HepG2 (cell line): ENCODE data around the gene TP53I3. TPM values are rescaled to one million over a fixed set of nuclear protein-coding genes. Genes with fewer than 3 reads are reported as not detected.

ENCODE experiments used
- GABPA ChIP-seq, 2 experiments: IDR thresholded peaks; 2 replicates each; pipeline ENCODE4 v1.6.1; 2011 to 2016; ENCODE audit warnings: low read depth in 2 of 2, low read length in 1 of 2, missing biosample characterization in 1 of 2, missing genetic modification characterization in 1 of 2
- HNF4A ChIP-seq: sonication (generic); formaldehyde crosslinking; IDR thresholded peaks from 2 replicates; pipeline ENCODE4 v1.4.0; 2020; ENCODE audit warnings: missing genetic modification reagents
- MIER3 ChIP-seq: IDR thresholded peaks from 2 replicates; pipeline ENCODE4 v1.6.1; 2016; ENCODE audit warnings: missing compliant biosample characterization, borderline replicate concordance
- MYC ChIP-seq: sonication (generic); formaldehyde crosslinking; IDR thresholded peaks from 2 replicates; pipeline ENCODE4 v1.9.0; 2021; ENCODE audit warnings: missing genetic modification reagents, borderline replicate concordance
- SPEN ChIP-seq: sonication (generic); formaldehyde crosslinking; IDR thresholded peaks from 2 replicates; pipeline ENCODE4 v1.5.1; 2020; ENCODE audit warnings: low read depth, mild to moderate bottlenecking, missing genetic modification reagents
- TGIF2 ChIP-seq: IDR thresholded peaks from 2 replicates; pipeline ENCODE4 v1.6.1; 2016; ENCODE audit warnings: control low read depth, missing compliant biosample characterization
- ZBTB42 ChIP-seq: sonication (generic); formaldehyde crosslinking; IDR thresholded peaks from 2 replicates; pipeline ENCODE4 v1.5.0; 2020; ENCODE audit warnings: mild to moderate bottlenecking, missing genetic modification reagents
- ZFP36L1 ChIP-seq: sonication (generic); formaldehyde crosslinking; IDR thresholded peaks from 2 replicates; pipeline ENCODE4 v1.8.0; 2022; ENCODE audit warnings: mild to moderate bottlenecking, missing genetic modification reagents, moderate library complexity
- ZNF333 ChIP-seq: sonication (generic); formaldehyde crosslinking; IDR thresholded peaks from 2 replicates; pipeline ENCODE4 v1.4.0; 2020; ENCODE audit warnings: mild to moderate bottlenecking, missing genetic modification reagents, borderline replicate concordance
- ZNF382 ChIP-seq: sonication (generic); formaldehyde crosslinking; IDR thresholded peaks from 2 replicates; pipeline ENCODE4 v1.5.0; 2020; ENCODE audit warnings: missing genetic modification reagents, mild to moderate bottlenecking, borderline replicate concordance
- polyA plus RNA-seq, 8 experiments: library from polyadenylated mRNA; depleted of rRNA in 3 of 8; stranded (reverse) in 7 of 8; unstranded in 1 of 8; fragments of >200 nt; fragmentation: Illumina TruSeq in 4 of 8; extraction: Trizol in 4 of 8; gene quantifications; 2 replicates each; pipeline versions ENCODE4 v1.2.1 to v1.2.3, GENCODE V29; 2011 to 2016; ENCODE audit warnings: low read depth in 4 of 8, missing spikeins in 1 of 8, mixed read lengths in 1 of 8; ENCODE audit not compliant: insufficient read depth in 1 of 8
- total RNA-seq, 5 experiments: library from RNA; depleted of rRNA; stranded (reverse); fragments of >200 nt; fragmentation: Illumina TruSeq; extraction: Trizol; gene quantifications; 2 replicates each; pipeline ENCODE4 v1.2.3, GENCODE V29; 2016; ENCODE audit warnings: low read depth in 1 of 5
- TF ChIP-seq, protein P1 (sequence below): sonication (generic); formaldehyde crosslinking; conservative IDR thresholded peaks from 2 replicates; pipeline ENCODE4 v1.4.0; 2020; ENCODE audit warnings: mild to moderate bottlenecking, missing genetic modification reagents, moderate library complexity
- TF ChIP-seq, protein P2 (sequence below): IDR thresholded peaks from 2 replicates; pipeline ENCODE4 v1.6.1; 2018; ENCODE audit warnings: missing genetic modification reagents, mild to moderate bottlenecking, missing compliant biosample characterization
- TF ChIP-seq, protein P3 (sequence below): sonication (generic); formaldehyde crosslinking; IDR thresholded peaks from 2 replicates; pipeline ENCODE4 v1.4.0; 2020; ENCODE audit warnings: missing genetic modification reagents
- TF ChIP-seq, protein P4 (sequence below): sonication (generic); formaldehyde crosslinking; IDR thresholded peaks from 2 replicates; pipeline ENCODE4 v1.4.0; 2020; ENCODE audit warnings: missing genetic modification reagents, borderline replicate concordance
- TF ChIP-seq, protein P5 (sequence below): sonication (generic); formaldehyde crosslinking; IDR thresholded peaks from 2 replicates; pipeline ENCODE4 v1.4.0; 2020; ENCODE audit warnings: mild to moderate bottlenecking, missing genetic modification reagents

Gene TP53I3
- total and polyA plus RNA-seq, 2 of the 13 experiments (the other 11 are each of a cell fraction or from before 2014, with no cell fraction given) = 25.0 to 44.1 TPM

DNA sequence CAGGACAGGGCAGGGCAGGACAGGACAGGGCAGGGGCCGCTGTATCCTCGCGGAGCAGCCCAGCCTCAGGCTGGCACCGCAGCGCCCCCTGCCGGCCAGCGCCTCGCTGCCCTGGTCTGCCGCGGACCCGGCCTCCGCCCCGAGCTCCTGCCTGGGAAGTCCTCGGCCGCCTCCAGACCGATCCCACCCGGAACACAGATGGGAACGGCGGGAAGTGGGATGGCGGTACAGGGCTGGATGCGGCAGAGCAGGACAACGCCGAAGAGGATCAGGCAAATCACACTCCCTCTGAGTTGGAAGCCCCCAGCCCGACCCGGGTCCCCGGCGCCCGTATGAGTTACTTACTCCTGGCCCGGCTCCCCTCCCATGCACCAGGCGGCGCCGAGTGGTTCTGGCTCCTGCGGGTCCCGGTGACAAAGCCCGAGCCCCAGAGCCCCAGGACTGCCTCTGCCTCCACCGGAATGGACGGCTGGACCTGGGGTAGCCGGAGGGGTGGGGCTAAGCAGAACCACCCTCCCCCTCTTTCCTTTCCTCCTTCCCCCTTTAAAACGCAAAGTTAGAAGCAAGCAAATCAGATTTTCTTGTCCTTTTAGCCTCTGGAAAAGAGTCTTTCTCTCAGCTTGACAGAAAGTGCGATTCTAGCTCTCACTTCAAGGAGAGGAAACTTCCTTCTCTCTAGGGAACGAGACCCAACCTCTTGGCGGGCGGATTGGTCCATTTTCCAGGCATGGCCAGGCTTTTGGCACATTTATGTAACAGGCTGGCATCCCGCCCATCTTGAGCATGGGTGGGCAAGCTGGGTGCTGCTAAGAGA lies at the start of gene TP53I3 (continued):
- TF ChIP-seq GABPA (IDR thresholded peaks at IDR 0.05; ENCODE audit: low read depth, low read length) (no peak; the same call in 1 of the 2 replicates), GABPA (CRISPR knock-in tag; IDR thresholded peaks at IDR 0.05; ENCODE audit: low read depth) (no peak), ZBTB42 (peak; percentile 76; the same call in 1 of the 2 replicates), ZNF333 (CRISPR knock-in tag) (no peak), MIER3 (CRISPR knock-in tag) (peak; percentile 67; the same call in 1 of the 2 replicates), ZFP36L1 (peak; percentile 60; the same call in 1 of the 2 replicates), TGIF2 (CRISPR knock-in tag) (no peak), HNF4A (CRISPR knock-in tag) (no peak), MYC (CRISPR knock-in tag) (peak; percentile 85; the same call in 1 of the 2 replicates), SPEN (CRISPR knock-in tag) (peak; percentile 79), ZNF382 (CRISPR knock-in tag) (no peak)
- TF ChIP-seq, protein P1, sequence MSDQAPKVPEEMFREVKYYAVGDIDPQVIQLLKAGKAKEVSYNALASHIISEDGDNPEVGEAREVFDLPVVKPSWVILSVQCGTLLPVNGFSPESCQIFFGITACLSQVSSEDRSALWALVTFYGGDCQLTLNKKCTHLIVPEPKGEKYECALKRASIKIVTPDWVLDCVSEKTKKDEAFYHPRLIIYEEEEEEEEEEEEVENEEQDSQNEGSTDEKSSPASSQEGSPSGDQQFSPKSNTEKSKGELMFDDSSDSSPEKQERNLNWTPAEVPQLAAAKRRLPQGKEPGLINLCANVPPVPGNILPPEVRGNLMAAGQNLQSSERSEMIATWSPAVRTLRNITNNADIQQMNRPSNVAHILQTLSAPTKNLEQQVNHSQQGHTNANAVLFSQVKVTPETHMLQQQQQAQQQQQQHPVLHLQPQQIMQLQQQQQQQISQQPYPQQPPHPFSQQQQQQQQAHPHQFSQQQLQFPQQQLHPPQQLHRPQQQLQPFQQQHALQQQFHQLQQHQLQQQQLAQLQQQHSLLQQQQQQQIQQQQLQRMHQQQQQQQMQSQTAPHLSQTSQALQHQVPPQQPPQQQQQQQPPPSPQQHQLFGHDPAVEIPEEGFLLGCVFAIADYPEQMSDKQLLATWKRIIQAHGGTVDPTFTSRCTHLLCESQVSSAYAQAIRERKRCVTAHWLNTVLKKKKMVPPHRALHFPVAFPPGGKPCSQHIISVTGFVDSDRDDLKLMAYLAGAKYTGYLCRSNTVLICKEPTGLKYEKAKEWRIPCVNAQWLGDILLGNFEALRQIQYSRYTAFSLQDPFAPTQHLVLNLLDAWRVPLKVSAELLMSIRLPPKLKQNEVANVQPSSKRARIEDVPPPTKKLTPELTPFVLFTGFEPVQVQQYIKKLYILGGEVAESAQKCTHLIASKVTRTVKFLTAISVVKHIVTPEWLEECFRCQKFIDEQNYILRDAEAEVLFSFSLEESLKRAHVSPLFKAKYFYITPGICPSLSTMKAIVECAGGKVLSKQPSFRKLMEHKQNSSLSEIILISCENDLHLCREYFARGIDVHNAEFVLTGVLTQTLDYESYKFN (CRISPR knock-in tag) = peak; percentile 43; the same call in 1 of the 2 replicates
- TF ChIP-seq, protein P2, sequence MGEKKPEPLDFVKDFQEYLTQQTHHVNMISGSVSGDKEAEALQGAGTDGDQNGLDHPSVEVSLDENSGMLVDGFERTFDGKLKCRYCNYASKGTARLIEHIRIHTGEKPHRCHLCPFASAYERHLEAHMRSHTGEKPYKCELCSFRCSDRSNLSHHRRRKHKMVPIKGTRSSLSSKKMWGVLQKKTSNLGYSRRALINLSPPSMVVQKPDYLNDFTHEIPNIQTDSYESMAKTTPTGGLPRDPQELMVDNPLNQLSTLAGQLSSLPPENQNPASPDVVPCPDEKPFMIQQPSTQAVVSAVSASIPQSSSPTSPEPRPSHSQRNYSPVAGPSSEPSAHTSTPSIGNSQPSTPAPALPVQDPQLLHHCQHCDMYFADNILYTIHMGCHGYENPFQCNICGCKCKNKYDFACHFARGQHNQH (CRISPR knock-in tag) = peak; percentile 81
- TF ChIP-seq, protein P3, sequence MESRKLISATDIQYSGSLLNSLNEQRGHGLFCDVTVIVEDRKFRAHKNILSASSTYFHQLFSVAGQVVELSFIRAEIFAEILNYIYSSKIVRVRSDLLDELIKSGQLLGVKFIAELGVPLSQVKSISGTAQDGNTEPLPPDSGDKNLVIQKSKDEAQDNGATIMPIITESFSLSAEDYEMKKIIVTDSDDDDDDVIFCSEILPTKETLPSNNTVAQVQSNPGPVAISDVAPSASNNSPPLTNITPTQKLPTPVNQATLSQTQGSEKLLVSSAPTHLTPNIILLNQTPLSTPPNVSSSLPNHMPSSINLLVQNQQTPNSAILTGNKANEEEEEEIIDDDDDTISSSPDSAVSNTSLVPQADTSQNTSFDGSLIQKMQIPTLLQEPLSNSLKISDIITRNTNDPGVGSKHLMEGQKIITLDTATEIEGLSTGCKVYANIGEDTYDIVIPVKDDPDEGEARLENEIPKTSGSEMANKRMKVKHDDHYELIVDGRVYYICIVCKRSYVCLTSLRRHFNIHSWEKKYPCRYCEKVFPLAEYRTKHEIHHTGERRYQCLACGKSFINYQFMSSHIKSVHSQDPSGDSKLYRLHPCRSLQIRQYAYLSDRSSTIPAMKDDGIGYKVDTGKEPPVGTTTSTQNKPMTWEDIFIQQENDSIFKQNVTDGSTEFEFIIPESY (CRISPR knock-in tag) = peak; percentile 66; the same call in 1 of the 2 replicates
- TF ChIP-seq, protein P4, sequence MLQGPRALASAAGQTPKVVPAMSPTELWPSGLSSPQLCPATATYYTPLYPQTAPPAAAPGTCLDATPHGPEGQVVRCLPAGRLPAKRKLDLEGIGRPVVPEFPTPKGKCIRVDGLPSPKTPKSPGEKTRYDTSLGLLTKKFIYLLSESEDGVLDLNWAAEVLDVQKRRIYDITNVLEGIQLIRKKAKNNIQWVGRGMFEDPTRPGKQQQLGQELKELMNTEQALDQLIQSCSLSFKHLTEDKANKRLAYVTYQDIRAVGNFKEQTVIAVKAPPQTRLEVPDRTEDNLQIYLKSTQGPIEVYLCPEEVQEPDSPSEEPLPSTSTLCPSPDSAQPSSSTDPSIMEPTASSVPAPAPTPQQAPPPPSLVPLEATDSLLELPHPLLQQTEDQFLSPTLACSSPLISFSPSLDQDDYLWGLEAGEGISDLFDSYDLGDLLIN (CRISPR knock-in tag) = no peak
- TF ChIP-seq, protein P5, sequence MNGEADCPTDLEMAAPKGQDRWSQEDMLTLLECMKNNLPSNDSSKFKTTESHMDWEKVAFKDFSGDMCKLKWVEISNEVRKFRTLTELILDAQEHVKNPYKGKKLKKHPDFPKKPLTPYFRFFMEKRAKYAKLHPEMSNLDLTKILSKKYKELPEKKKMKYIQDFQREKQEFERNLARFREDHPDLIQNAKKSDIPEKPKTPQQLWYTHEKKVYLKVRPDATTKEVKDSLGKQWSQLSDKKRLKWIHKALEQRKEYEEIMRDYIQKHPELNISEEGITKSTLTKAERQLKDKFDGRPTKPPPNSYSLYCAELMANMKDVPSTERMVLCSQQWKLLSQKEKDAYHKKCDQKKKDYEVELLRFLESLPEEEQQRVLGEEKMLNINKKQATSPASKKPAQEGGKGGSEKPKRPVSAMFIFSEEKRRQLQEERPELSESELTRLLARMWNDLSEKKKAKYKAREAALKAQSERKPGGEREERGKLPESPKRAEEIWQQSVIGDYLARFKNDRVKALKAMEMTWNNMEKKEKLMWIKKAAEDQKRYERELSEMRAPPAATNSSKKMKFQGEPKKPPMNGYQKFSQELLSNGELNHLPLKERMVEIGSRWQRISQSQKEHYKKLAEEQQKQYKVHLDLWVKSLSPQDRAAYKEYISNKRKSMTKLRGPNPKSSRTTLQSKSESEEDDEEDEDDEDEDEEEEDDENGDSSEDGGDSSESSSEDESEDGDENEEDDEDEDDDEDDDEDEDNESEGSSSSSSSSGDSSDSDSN (CRISPR knock-in tag) = peak; percentile 100
